Sigmoid colon (tissue), 4 donors: ENCODE results near the gene MUC5B.
"Not testable (repeated sequence)": the region's sequence is repeated elsewhere in the genome, so short reads cannot be mapped to it uniquely, and the experiment has no call there.

Experiments used
- POLR2A ChIP-seq, 2 donors: fragments of 450-650 bp; IDR thresholded peaks; one replicate each; pipeline ENCODE4 v1.6.1; 2016; ENCODE audit warnings: antibody characterized with exemption in 2 of 2, mild to moderate bottlenecking in 2 of 2, moderate library complexity in 2 of 2
- POLR2AphosphoS5 ChIP-seq, 4 donors: sonication (generic); formaldehyde crosslinking; IDR thresholded peaks; one replicate each; pipeline ENCODE4 v1.6.1; 2017; ENCODE audit warnings: antibody characterized with exemption in 4 of 4
- TF ChIP-seq, protein P1 (sequence below), 4 experiments: fragments of 450-650 bp in 3 of 4; fragments of 200-600 bp in 1 of 4; IDR thresholded peaks; one replicate each; pipeline ENCODE4 v1.5.1; 2016 to 2019; ENCODE audit warnings: antibody characterized with exemption in 4 of 4, mild to moderate bottlenecking in 3 of 4, moderate library complexity in 2 of 4

DNA sequence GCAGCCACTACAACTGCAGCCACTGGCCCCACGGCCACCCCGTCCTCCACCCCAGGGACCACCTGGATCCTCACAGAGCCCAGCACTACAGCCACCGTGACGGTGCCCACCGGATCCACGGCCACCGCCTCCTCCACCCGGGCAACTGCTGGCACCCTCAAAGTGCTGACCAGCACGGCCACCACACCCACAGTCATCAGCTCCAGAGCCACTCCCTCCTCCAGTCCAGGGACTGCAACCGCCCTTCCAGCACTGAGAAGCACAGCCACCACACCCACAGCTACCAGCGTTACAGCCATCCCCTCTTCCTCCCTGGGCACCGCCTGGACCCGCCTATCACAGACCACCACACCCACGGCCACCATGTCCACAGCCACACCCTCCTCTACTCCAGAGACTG lies 23.4 kb downstream of the MUC5B start:
- TF ChIP-seq POLR2A, POLR2AphosphoS5 (IDR thresholded peaks at IDR 0.05): not testable (repeated sequence)
- TF ChIP-seq, protein P1, sequence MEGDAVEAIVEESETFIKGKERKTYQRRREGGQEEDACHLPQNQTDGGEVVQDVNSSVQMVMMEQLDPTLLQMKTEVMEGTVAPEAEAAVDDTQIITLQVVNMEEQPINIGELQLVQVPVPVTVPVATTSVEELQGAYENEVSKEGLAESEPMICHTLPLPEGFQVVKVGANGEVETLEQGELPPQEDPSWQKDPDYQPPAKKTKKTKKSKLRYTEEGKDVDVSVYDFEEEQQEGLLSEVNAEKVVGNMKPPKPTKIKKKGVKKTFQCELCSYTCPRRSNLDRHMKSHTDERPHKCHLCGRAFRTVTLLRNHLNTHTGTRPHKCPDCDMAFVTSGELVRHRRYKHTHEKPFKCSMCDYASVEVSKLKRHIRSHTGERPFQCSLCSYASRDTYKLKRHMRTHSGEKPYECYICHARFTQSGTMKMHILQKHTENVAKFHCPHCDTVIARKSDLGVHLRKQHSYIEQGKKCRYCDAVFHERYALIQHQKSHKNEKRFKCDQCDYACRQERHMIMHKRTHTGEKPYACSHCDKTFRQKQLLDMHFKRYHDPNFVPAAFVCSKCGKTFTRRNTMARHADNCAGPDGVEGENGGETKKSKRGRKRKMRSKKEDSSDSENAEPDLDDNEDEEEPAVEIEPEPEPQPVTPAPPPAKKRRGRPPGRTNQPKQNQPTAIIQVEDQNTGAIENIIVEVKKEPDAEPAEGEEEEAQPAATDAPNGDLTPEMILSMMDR (IDR thresholded peaks at IDR 0.05), result not testable (repeated sequence)
